HG02763 (cell line): ENCODE measurements around the gene GP9.
"Not testable (repeated sequence)": the region's sequence is repeated elsewhere in the genome, so short reads cannot be mapped to it uniquely, and the experiment has no call there.

Experiments
- ATAC-seq: cut with Tn5 transposase; IDR thresholded peaks from one replicate; pipeline ENCODE4 v1.9.1; 2021; ENCODE audit warnings: mild to moderate bottlenecking, moderate library complexity; ENCODE audit not compliant: unreplicated experiment

The GP9 gene

GRCh38 chr3:129106866-129107565 lies 46.4 kb downstream of the GP9 start:
- ATAC-seq = no peak

DNA sequence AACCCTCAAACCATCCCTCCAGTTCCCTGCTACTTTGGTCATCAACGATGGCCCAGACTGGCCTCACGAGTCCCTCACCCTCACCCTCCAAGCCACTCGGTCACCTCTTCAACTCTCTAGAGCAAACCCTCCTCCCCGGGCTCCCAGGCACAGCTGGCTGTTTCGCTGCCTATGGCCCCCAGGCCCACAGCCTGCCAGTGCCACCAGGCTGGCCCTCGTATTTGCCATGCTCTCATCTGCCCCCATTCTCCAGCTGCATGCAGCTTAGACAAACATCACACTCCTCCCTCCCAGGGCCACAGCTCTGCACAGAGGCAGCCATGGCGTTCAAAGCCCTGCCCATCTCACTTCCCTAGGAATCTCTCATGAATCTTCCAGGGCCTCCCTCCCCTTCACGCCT lies 47.2 kb downstream of the GP9 start:
- ATAC-seq = no peak

GRCh38 chr3:129111076-129111780 lies 50.6 kb downstream of the GP9 start:
- ATAC-seq = not testable (repeated sequence)
